PFSK-1 (cell line): Measurements from ENCODE around the gene NKAIN2.

ENCODE experiments used
- POLR2AphosphoS5 ChIP-seq: IDR thresholded peaks from 2 replicates; pipeline ENCODE4 v1.6.1; 2012; ENCODE audit warnings: low read depth, mild to moderate bottlenecking, control low read depth, low read length, moderate library complexity
- REST ChIP-seq, 2 experiments: IDR thresholded peaks; 2 replicates each; pipeline versions ENCODE4 v1.6.1 to v1.8.0; 2011 to 2012; ENCODE audit warnings: low read depth in 2 of 2, low read length in 2 of 2, control low read depth in 1 of 2, inconsistent platforms in 1 of 2, mild to moderate bottlenecking in 1 of 2, moderate library complexity in 1 of 2; ENCODE audit not compliant: insufficient read depth in 1 of 2
- SIN3A ChIP-seq: IDR thresholded peaks from 2 replicates; pipeline ENCODE4 v1.6.1; 2012; ENCODE audit warnings: mild to moderate bottlenecking, low read length, moderate library complexity, borderline replicate concordance; ENCODE audit not compliant: insufficient read depth
- TAF1 ChIP-seq: IDR thresholded peaks from 2 replicates; pipeline ENCODE4 v1.6.1; 2012; ENCODE audit warnings: low read length, control low read depth, borderline replicate concordance; ENCODE audit not compliant: insufficient read depth

- no peak for TF ChIP-seq SIN3A
- TF ChIP-seq POLR2AphosphoS5: no peak
- TF ChIP-seq TAF1: no peak
- TF ChIP-seq REST (IDR thresholded peaks at IDR 0.05; ENCODE audit: insufficient read depth in 1 of 2, low read depth in 2 of 2, low read length in 2 of 2): no peak
Measured at GRCh38 chr6:124200661-124201060, 397.0 kb downstream of the NKAIN2 start.
